Mesothelial cell of epicardium (in vitro differentiated cells): Measurements from ENCODE around the gene CYB5D1. TPM values are rescaled to one million over a fixed set of nuclear protein-coding genes. Genes with fewer than 3 reads are reported as not detected.
A peak's percentile ranks its signal among the peaks of the same experiment; 100 is the strongest.

ENCODE experiments used
- DNase-seq, 2 experiments: peaks; one replicate each; pipeline ENCODE4 v3.0.0; 2021; ENCODE audit warnings: low spot score in 2 of 2; ENCODE audit not compliant: unreplicated experiment in 2 of 2
- H3K27ac Mint-ChIP-seq: 2 replicates; pipeline ENCODE4 v1.8.0; 2021; ENCODE audit warnings: mixed read lengths
- H3K27me3 Mint-ChIP-seq: 2 replicates; pipeline ENCODE4 v1.8.0; 2021; ENCODE audit warnings: low read depth, mixed read lengths
- H3K36me3 Mint-ChIP-seq: 2 replicates; pipeline ENCODE4 v1.8.0; 2021; ENCODE audit warnings: mixed read lengths
- H3K4me1 Mint-ChIP-seq: 2 replicates; pipeline ENCODE4 v1.8.0; 2021; ENCODE audit warnings: mixed read lengths
- H3K4me3 Mint-ChIP-seq: 2 replicates; pipeline ENCODE4 v1.8.0; 2021; ENCODE audit warnings: mild to moderate bottlenecking, moderate library complexity, mixed read lengths
- H3K9me3 Mint-ChIP-seq: 2 replicates; pipeline ENCODE4 v1.8.0; 2021; ENCODE audit warnings: mixed read lengths
- CTCF ChIP-seq: fragments of 200-600 bp; sonication (generic); IDR thresholded peaks from one replicate; pipeline ENCODE4 v1.5.0; 2021; ENCODE audit warnings: antibody characterized with exemption; ENCODE audit not compliant: unreplicated experiment
- total RNA-seq: library from RNA; stranded (reverse); gene quantifications from 3 replicates; pipeline ENCODE4 v1.2.1, GENCODE V29; 2021

CYB5D1 gene
- total RNA-seq, 1 donor from 2014 or later, result 13.0 TPM

- H3K4me3 Mint-ChIP-seq, result peak overlapping the region; percentile 95
- no peak for TF ChIP-seq CTCF
- peak overlapping the region; percentile 99 for H3K27ac Mint-ChIP-seq
- no peaks in the 10 kb centered on the region for H3K9me3 Mint-ChIP-seq
- peaks cover 34% of the 10 kb centered on the region for H3K4me1 Mint-ChIP-seq
- DNase-seq, result peak; percentile 74 to 83
- H3K27me3 Mint-ChIP-seq, result no peaks in the 10 kb centered on the region
- H3K36me3 Mint-ChIP-seq, result peaks cover 9% of the 10 kb centered on the region
Measured at GRCh38 chr17:7844292-7845154, 13.3 kb upstream of the CYB5D1 start.

- no peak for DNase-seq
- no peak for TF ChIP-seq CTCF
- Mint-ChIP-seq H3K27me3 (no peaks in the 10 kb centered on the region), H3K9me3 (no peaks in the 10 kb centered on the region), H3K36me3 (peaks cover 11% of the 10 kb centered on the region), H3K27ac (peak overlapping the region; percentile 99), H3K4me1 (peaks cover 25% of the 10 kb centered on the region), H3K4me3 (peak overlapping the region; percentile 95)
Measured at GRCh38 chr17:7845359-7846062, 12.3 kb upstream of the CYB5D1 start.

- no peak overlapping the region for H3K4me3 Mint-ChIP-seq
- peaks cover 18% of the 10 kb centered on the region for H3K4me1 Mint-ChIP-seq
- H3K27me3 Mint-ChIP-seq, result no peaks in the 10 kb centered on the region
- no peak for DNase-seq
- H3K27ac Mint-ChIP-seq, result no peak overlapping the region
- TF ChIP-seq CTCF, result no peak
- H3K36me3 Mint-ChIP-seq, result peaks cover 12% of the 10 kb centered on the region
- no peaks in the 10 kb centered on the region for H3K9me3 Mint-ChIP-seq
Measured at GRCh38 chr17:7846063-7846735, 11.6 kb upstream of the CYB5D1 start.

- H3K27me3 Mint-ChIP-seq, result no peaks in the 10 kb centered on the region
- TF ChIP-seq CTCF, result no peak
- H3K4me1 Mint-ChIP-seq, result peaks cover 16% of the 10 kb centered on the region
- H3K9me3 Mint-ChIP-seq, result no peaks in the 10 kb centered on the region
- H3K27ac Mint-ChIP-seq, result no peak overlapping the region
- no peak overlapping the region for H3K4me3 Mint-ChIP-seq
- H3K36me3 Mint-ChIP-seq, result peaks cover 15% of the 10 kb centered on the region
- no peak for DNase-seq
Measured at GRCh38 chr17:7846765-7847661, 10.8 kb upstream of the CYB5D1 start.

- Mint-ChIP-seq H3K9me3 (no peaks in the 10 kb centered on the region), H3K4me1 (peaks cover 8% of the 10 kb centered on the region), H3K27me3 (no peaks in the 10 kb centered on the region), H3K27ac (no peak overlapping the region), H3K36me3 (peaks cover 17% of the 10 kb centered on the region), H3K4me3 (no peak overlapping the region)
- no peak for DNase-seq
- no peak for TF ChIP-seq CTCF
Measured at GRCh38 chr17:7848131-7848579, 9.6 kb upstream of the CYB5D1 start.
